ENCODE results near the gene CEP72.

The CEP72 gene

DNA sequence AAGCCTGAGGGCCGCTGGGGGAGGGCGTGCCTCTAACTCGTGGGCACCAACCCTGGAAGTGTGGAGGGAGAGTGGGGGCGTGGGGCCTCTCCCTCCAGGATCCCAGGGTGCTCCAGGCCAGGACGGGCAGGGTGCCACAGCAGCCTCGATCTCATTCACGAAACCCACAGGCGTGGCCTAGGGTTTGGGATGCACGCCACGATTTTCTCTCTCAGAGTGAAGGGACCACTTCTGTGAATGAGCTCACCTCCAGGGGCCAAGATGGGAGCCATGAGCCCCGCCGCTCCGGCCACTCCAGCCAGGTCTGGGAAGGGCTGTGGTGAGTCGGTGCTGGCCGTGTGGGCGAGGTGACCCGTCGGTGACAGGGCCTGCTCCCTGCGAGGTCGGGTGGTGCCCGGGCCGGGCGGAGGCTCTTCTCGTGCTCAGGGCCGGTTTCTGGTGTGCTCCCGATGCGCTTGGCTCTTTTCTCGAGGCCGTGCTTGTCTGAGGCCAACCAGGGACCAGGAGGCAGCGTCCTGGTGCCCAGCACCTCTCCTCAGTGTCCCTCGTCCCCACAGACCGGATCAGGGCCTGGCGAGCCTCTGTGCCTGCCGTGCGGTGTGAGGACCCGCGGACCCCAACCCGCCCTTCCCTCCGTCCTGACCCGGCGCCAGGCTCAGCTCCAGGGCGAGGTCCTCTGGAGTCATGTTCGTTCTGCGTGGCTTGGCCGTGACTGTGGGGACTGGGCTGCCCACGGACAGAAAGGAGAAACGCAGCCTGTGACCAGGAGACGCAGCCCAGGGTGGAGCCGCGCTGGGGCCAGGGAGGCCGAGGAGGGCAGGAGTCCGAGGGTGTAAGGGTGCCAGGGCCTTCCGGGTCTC lies 50.0 kb downstream of the CEP72 start:
- DNase-seq: no peak

- DNase-seq: no peak
These were observed 50.8 kb downstream of the CEP72 start for GRCh38 chr5:662751-663435.

DNA sequence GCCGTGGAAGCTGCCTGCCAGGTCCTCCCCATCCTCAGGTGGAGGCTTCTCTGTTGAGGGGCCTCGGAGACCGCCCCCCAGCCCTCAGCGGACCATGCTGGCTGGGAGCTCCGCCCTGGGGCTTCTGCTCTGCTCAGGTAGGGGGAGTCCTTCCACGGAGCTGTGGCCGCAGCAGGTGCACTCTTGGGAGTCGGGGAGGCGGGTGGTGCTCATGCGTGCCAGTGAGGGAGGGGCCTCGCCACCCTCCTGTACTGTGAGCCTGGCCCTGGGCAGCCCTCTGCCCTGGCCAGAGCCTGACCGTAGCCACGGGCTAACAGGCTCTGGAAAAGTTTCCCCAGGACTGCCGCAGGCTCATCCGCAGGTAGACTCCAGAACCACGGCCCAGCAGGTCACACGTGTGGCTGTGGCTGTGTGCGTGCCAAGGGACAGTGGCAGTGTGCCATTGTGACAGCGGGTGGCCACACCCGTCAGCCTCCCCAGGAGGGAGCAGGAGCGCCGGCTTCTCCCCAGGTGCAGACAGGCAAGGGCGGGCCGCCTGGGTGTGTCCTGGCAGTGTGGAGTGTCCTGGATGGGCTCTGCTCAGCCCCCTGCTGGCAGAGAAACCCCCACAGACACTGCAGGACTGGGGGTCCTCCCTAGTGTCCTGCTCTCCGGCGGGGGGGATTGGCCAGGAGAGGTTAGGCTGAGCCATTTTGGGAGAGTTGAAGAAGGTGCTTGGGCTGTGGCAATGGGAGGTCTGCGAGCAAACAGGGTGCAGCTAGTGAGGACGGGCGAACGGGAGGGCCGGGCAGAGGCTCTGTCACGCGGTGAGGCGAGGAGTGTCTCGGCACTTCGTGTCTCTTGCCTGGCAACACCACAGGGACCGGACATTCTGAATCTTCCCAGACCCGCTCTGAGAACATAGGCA lies 51.5 kb downstream of the CEP72 start:
- no peak for DNase-seq

GRCh38 chr5:664343-664993 lies 52.3 kb downstream of the CEP72 start:
- no peak for DNase-seq

GRCh38 chr5:664994-665360 lies 52.8 kb downstream of the CEP72 start:
- no peak for DNase-seq

- peak; percentile 49 for DNase-seq
These were observed 53.4 kb downstream of the CEP72 start for GRCh38 chr5:665541-665955.

DNA sequence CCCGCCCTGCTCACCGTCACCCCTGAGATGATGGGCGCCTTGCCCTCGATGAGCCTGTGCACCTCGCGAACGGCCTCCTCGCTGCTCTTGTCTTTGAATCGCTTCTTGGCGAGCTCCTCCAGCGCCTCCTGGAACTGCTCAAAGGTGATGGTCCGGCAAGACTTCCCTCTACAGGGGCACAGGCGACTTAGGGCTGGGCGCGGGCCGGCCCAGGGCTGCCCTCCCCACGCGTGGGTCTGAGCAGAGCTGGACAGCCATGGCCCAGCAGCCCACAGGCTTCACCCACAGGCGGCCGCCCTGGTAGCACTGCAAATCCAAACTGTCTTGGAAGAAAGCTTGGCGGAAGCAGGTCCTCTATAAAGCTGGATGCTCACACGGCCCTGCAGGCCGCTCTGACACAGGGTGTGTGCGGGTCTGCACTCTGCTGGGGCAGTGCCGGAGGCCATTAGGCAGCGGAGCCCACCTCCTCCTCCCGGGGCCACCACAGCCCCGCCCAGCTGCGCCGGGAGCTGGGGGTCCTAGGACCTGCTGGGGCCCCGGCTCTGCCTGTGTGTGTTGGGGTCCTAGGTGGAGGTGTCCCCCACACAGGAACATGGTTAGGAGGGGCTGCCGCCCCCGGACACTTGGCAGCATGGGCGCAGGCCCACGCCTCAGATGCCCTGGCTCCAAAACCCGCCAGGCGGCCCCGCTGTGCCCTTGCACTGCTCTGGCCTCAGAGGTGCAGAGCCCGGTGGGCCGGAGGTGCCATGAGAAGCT lies 54.0 kb downstream of the CEP72 start:
- DNase-seq: no peak

DNA sequence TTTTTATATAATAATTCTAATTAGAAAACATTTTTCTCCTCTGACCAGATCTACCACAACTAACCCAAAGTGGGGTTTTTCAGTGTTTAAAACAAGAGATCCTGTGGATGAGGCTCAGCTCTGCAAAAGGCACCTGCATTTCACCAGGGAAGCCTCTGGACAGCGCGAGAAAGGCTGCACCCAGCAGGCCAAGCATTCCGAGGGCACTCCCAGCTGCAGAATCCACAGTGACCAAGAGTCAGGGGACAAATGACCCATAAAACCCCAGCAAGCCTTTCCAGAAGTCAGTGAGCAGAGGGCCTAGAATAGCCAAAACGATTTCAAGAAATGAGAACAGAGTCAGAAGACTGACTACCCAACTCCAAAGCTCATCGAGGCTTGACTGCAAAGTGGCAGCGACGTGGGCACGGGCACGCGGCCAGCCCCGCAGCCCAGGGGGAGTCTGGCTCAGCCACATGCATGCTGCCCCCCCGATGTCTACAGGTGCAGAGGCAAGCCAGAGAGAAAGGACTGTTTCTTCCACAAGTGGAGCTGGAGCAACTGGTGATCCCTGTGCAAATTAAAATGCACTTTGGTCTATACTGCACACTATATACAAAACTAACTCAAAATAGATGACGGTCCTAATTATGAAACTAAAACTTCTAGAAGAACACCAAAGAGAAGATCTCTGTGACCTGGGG lies 54.8 kb downstream of the CEP72 start:
- no peak for DNase-seq

- no peak for DNase-seq
These were observed 56.3 kb downstream of the CEP72 start for GRCh38 chr5:668283-668995.

- peak; percentile 51 for DNase-seq
These were observed 57.1 kb downstream of the CEP72 start for GRCh38 chr5:669111-669841.

GRCh38 chr5:669842-670395 lies 57.8 kb downstream of the CEP72 start:
- DNase-seq: no peak

- DNase-seq: peak; percentile 42
These were observed 58.5 kb downstream of the CEP72 start for GRCh38 chr5:670396-671270.

DNA sequence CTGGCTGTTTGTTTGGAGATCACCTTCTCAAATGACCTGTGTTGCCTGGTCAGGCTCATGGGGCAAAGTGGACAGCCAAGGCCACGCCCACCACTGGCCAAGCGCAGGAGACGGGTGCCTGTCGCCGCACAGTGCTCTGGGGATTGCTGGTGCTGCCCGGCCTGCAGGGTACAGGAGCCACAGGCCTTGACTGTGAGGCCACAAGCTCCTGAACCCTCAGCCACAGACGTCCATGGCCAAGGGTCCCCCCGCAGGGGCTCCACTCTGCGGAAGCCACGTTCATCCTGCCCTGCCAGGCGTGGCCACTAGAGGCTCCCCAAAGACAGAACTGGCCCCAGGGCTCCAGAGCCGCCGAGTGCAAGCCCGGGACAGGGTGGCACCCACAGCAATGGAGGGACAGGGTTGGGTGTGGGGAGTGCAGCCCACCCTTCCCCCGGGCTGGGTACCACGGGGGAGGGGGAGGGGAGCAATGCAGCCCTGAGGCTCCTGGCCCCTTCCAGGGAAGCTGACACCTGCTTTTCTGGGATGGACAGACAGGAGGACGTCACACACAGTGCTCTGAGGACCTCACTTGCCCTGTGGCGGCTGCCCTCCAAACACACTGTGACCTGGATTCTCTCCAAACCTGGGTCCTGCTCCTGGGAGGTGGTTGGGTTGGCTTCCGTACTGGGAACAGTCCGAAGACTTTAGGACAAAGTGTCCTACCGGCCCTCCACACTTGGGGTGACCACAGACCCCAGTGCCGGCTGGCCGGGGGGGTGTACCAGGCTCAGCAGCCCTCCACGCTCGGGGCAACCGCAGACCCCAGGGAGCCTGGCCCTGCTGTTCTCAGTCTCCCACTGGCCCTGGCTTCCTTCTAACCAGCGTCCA lies 59.6 kb downstream of the CEP72 start:
- DNase-seq: peak; percentile 93

GRCh38 chr5:672329-673160 lies 60.4 kb downstream of the CEP72 start:
- DNase-seq: peak; percentile 99

- DNase-seq: peak; percentile 60
These were observed 61.2 kb downstream of the CEP72 start for GRCh38 chr5:673161-673830.
